Measurements from ENCODE around the gene NID1.

The NID1 gene

GRCh38 chr1:235941876-235942624 is 122.8 kb downstream of the NID1 start:
- Histone ChIP-seq H3K4me3 (ENCODE audit: insufficient read length, low read depth) (no peak overlapping the region), H3K36me3 (ENCODE audit: insufficient read depth, insufficient read length, low read length) (no peaks in the 10 kb centered on the region), H3K9ac (ENCODE audit: insufficient read length, low read depth) (no peak overlapping the region), H3K27me3 (ENCODE audit: insufficient read depth, insufficient read length) (no peaks in the 10 kb centered on the region), H3K9me3 (ENCODE audit: insufficient read depth, low read length) (no peaks in the 10 kb centered on the region), H3K4me1 (ENCODE audit: insufficient read depth, insufficient read length) (no peaks in the 10 kb centered on the region)
- TF ChIP-seq ZNF274 (IDR thresholded peaks at IDR 0.05; ENCODE audit: low read depth, low read length) (no peak), YY1 (IDR thresholded peaks at IDR 0.05; ENCODE audit: insufficient read depth, insufficient read length) (no peak), SUZ12 (IDR thresholded peaks at IDR 0.05; ENCODE audit: extremely low read depth, insufficient read depth, insufficient read length) (no peak)
- DNase-seq (ENCODE audit: low read depth, low spot score) = no peak

GRCh38 chr1:235940285-235940684 is 124.6 kb downstream of the NID1 start:
- H3K4me1 ChIP-seq (ENCODE audit: insufficient read depth, insufficient read length) = no peaks in the 10 kb centered on the region
- H3K9ac ChIP-seq (ENCODE audit: insufficient read length, low read depth) = no peak overlapping the region
- H3K4me3 ChIP-seq (ENCODE audit: insufficient read length, low read depth) = no peak overlapping the region
- no peak for DNase-seq (ENCODE audit: low read depth, low spot score)
- no peaks in the 10 kb centered on the region for H3K9me3 ChIP-seq (ENCODE audit: insufficient read depth, low read length)
- H3K36me3 ChIP-seq (ENCODE audit: insufficient read depth, insufficient read length, low read length) = no peaks in the 10 kb centered on the region
- no peak for TF ChIP-seq YY1 (IDR thresholded peaks at IDR 0.05; ENCODE audit: insufficient read depth, insufficient read length)
- no peak for TF ChIP-seq SUZ12 (IDR thresholded peaks at IDR 0.05; ENCODE audit: extremely low read depth, insufficient read depth, insufficient read length)
- no peak for TF ChIP-seq ZNF274 (IDR thresholded peaks at IDR 0.05; ENCODE audit: low read depth, low read length)
- no peaks in the 10 kb centered on the region for H3K27me3 ChIP-seq (ENCODE audit: insufficient read depth, insufficient read length)

- DNase-seq (ENCODE audit: low read depth, low spot score) = no peak
- Histone ChIP-seq H3K4me1 (ENCODE audit: insufficient read depth, insufficient read length) (no peaks in the 10 kb centered on the region), H3K27me3 (ENCODE audit: insufficient read depth, insufficient read length) (no peaks in the 10 kb centered on the region), H3K4me3 (ENCODE audit: insufficient read length, low read depth) (no peak overlapping the region), H3K36me3 (ENCODE audit: insufficient read depth, insufficient read length, low read length) (no peaks in the 10 kb centered on the region), H3K9me3 (ENCODE audit: insufficient read depth, low read length) (no peaks in the 10 kb centered on the region), H3K9ac (ENCODE audit: insufficient read length, low read depth) (no peak overlapping the region)
- TF ChIP-seq YY1 (IDR thresholded peaks at IDR 0.05; ENCODE audit: insufficient read depth, insufficient read length) = no peak
- no peak for TF ChIP-seq SUZ12 (IDR thresholded peaks at IDR 0.05; ENCODE audit: extremely low read depth, insufficient read depth, insufficient read length)
- no peak for TF ChIP-seq ZNF274 (IDR thresholded peaks at IDR 0.05; ENCODE audit: low read depth, low read length)
Observed at GRCh38 chr1:235939480-235939775, 125.5 kb downstream of the NID1 start.

GRCh38 chr1:235938709-235939479 is 126.0 kb downstream of the NID1 start:
- Histone ChIP-seq H3K4me3 (ENCODE audit: insufficient read length, low read depth) (no peak overlapping the region), H3K27me3 (ENCODE audit: insufficient read depth, insufficient read length) (no peaks in the 10 kb centered on the region)
- no peak for TF ChIP-seq YY1 (IDR thresholded peaks at IDR 0.05; ENCODE audit: insufficient read depth, insufficient read length)
- no peak for TF ChIP-seq ZNF274 (IDR thresholded peaks at IDR 0.05; ENCODE audit: low read depth, low read length)
- no peak for TF ChIP-seq SUZ12 (IDR thresholded peaks at IDR 0.05; ENCODE audit: extremely low read depth, insufficient read depth, insufficient read length)

GRCh38 chr1:235937123-235937522 is 127.8 kb downstream of the NID1 start:
- no peak overlapping the region for H3K9ac ChIP-seq (ENCODE audit: insufficient read length, low read depth)
- no peaks in the 10 kb centered on the region for H3K9me3 ChIP-seq (ENCODE audit: insufficient read depth, low read length)
- no peaks in the 10 kb centered on the region for H3K27me3 ChIP-seq (ENCODE audit: insufficient read depth, insufficient read length)
- H3K36me3 ChIP-seq (ENCODE audit: insufficient read depth, insufficient read length, low read length) = no peaks in the 10 kb centered on the region
- no peak for DNase-seq (ENCODE audit: low read depth, low spot score)
- H3K4me3 ChIP-seq (ENCODE audit: insufficient read length, low read depth) = no peak overlapping the region
- no peak for TF ChIP-seq ZNF274 (IDR thresholded peaks at IDR 0.05; ENCODE audit: low read depth, low read length)
- TF ChIP-seq YY1 (IDR thresholded peaks at IDR 0.05; ENCODE audit: insufficient read depth, insufficient read length) = no peak
- no peak for TF ChIP-seq SUZ12 (IDR thresholded peaks at IDR 0.05; ENCODE audit: extremely low read depth, insufficient read depth, insufficient read length)
- no peaks in the 10 kb centered on the region for H3K4me1 ChIP-seq (ENCODE audit: insufficient read depth, insufficient read length)

More at GRCh38 chr1:235938709-235939479, 126.0 kb downstream of the NID1 start:
- Histone ChIP-seq H3K4me1 (ENCODE audit: insufficient read depth, insufficient read length) (no peaks in the 10 kb centered on the region), H3K9ac (ENCODE audit: insufficient read length, low read depth) (no peak overlapping the region), H3K9me3 (ENCODE audit: insufficient read depth, low read length) (no peaks in the 10 kb centered on the region), H3K36me3 (ENCODE audit: insufficient read depth, insufficient read length, low read length) (no peaks in the 10 kb centered on the region)
- no peak for DNase-seq (ENCODE audit: low read depth, low spot score)

GRCh38 chr1:235935235-235936225 is 129.4 kb downstream of the NID1 start:
- DNase-seq (ENCODE audit: low read depth, low spot score) = no peak
- H3K4me1 ChIP-seq (ENCODE audit: insufficient read depth, insufficient read length) = no peaks in the 10 kb centered on the region
- H3K9ac ChIP-seq (ENCODE audit: insufficient read length, low read depth) = no peak overlapping the region

More at GRCh38 chr1:235935235-235936225, 129.4 kb downstream of the NID1 start:
- Histone ChIP-seq H3K27me3 (ENCODE audit: insufficient read depth, insufficient read length) (no peaks in the 10 kb centered on the region), H3K36me3 (ENCODE audit: insufficient read depth, insufficient read length, low read length) (no peaks in the 10 kb centered on the region), H3K4me3 (ENCODE audit: insufficient read length, low read depth) (no peak overlapping the region), H3K9me3 (ENCODE audit: insufficient read depth, low read length) (no peaks in the 10 kb centered on the region)
- no peak for TF ChIP-seq ZNF274 (IDR thresholded peaks at IDR 0.05; ENCODE audit: low read depth, low read length)
- TF ChIP-seq SUZ12 (IDR thresholded peaks at IDR 0.05; ENCODE audit: extremely low read depth, insufficient read depth, insufficient read length) = no peak
- TF ChIP-seq YY1 (IDR thresholded peaks at IDR 0.05; ENCODE audit: insufficient read depth, insufficient read length) = no peak

All from NT2/D1 (cell line).